ENCODE results near the gene RAD51B.

DNA sequence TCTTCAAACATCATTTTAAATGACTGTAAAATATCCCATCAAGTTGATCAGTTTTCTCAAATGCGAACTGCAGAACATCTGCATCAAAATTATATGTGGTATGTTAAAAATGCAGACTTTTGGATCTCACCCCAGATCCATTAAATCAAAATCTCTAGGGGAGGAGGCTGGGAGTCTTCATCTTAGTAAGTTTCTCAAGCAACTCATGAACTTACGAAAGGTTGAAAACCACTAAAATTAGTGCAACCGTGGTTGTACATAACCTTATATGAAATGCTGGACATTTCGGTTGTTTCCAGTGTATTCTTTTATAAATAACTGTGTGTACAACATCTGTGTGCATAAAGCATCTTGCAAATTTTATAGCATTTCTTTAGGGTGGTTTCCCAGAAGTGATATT is 934.1 kb downstream of the RAD51B start:
- TF ChIP-seq, protein P1, sequence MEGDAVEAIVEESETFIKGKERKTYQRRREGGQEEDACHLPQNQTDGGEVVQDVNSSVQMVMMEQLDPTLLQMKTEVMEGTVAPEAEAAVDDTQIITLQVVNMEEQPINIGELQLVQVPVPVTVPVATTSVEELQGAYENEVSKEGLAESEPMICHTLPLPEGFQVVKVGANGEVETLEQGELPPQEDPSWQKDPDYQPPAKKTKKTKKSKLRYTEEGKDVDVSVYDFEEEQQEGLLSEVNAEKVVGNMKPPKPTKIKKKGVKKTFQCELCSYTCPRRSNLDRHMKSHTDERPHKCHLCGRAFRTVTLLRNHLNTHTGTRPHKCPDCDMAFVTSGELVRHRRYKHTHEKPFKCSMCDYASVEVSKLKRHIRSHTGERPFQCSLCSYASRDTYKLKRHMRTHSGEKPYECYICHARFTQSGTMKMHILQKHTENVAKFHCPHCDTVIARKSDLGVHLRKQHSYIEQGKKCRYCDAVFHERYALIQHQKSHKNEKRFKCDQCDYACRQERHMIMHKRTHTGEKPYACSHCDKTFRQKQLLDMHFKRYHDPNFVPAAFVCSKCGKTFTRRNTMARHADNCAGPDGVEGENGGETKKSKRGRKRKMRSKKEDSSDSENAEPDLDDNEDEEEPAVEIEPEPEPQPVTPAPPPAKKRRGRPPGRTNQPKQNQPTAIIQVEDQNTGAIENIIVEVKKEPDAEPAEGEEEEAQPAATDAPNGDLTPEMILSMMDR (optimal IDR thresholded peaks at IDR 0.05 in 1 of 3, IDR thresholded peaks at IDR 0.05 in 1 of 3, conservative IDR thresholded peaks at IDR 0.05 in 1 of 3; ENCODE audit: extremely low read depth in 1 of 3, insufficient read depth in 2 of 3, low read length in 3 of 3): no peak
- TF ChIP-seq EZH2 (IDR thresholded peaks at IDR 0.05; ENCODE audit: low read length): no peak

All from keratinocyte (primary cell).